HepG2 (cell line): ENCODE measurements around the gene PLCB1. TPM values are rescaled to one million over a fixed set of nuclear protein-coding genes. Genes with fewer than 3 reads are reported as not detected.

ENCODE experiments used
- ATAC-seq: fragments of 200-7000 bp; cut with Tn5 transposase; 3 replicates; pipeline ENCODE4 v1.9.1; 2020; ENCODE audit warnings: mild to moderate bottlenecking, moderate library complexity
- BruUV-seq: library from RNA; stranded (reverse); fragments of 400-500 nt; replicated peaks from 2 replicates; lab custom pipeline; 2021; lab: Mats Ljungman, UMichigan
- CTCF ChIA-PET: fragments of 300-600 bp; formaldehyde crosslinking; extraction: SDS; loops from one replicate; lab custom pipeline; 2021; ENCODE audit warnings: low total read pairs, inconsistent platforms, low intra/inter-chr PET ratio; lab: Yijun Ruan, JAX
- POLR2A ChIA-PET: fragments of 350-600 bp; sonication (Branson Sonifier 250); formaldehyde crosslinking; loops from one replicate; lab custom pipeline; 2020; ENCODE audit warnings: antibody characterized with exemption, inconsistent platforms; lab: Yijun Ruan, JAX
- DNase-seq: peaks from one replicate; pipeline ENCODE4 v3.0.0-alpha.2; 2015; ENCODE audit warnings: low spot score
- FAIRE-seq: peaks from 3 replicates; lab custom pipeline; 2011; peaks lifted over from hg19 to GRCh38; lab: Jason Lieb, UNC
- H2AFZ ChIP-seq: one replicate; pipeline ENCODE4 v1.6.1; 2011; ENCODE audit warnings: low read length, inconsistent platforms
- H3K27ac ChIP-seq: fragments of 300-600 bp; 3 replicates; pipeline ENCODE4 v1.8.0; 2011; ENCODE audit warnings: mixed run types, mild to moderate bottlenecking, mixed read lengths, low read length, inconsistent platforms; ENCODE audit not compliant: insufficient read depth; ENCODE audit errors: extremely low read length
- H3K27me3 ChIP-seq, 2 experiments: fragments of 200-600 bp in 1 of 2; 2 replicates in 1 of 2; 3 replicates in 1 of 2; pipeline versions ENCODE4 v1.6.0 to v1.8.0; 2011; ENCODE audit warnings: low read length in 2 of 2, mild to moderate bottlenecking in 2 of 2, moderate library complexity in 2 of 2, inconsistent platforms in 1 of 2; ENCODE audit not compliant: insufficient read depth in 2 of 2, control insufficient read depth in 1 of 2
- H3K36me3 ChIP-seq, 2 experiments: fragments of 200-600 bp in 1 of 2; replicated peaks in 1 of 2; 2 replicates in 1 of 2; 3 replicates in 1 of 2; pipeline versions ENCODE4 v1.5.1 to v1.8.0; 2011; ENCODE audit warnings: low read length in 2 of 2, inconsistent platforms in 1 of 2; ENCODE audit not compliant: insufficient read depth in 2 of 2, control insufficient read depth in 1 of 2
- H3K4me1 ChIP-seq: 2 replicates; pipeline ENCODE4 v1.5.1; 2012; ENCODE audit warnings: low read length, inconsistent platforms; ENCODE audit not compliant: insufficient read depth
- H3K4me2 ChIP-seq: 2 replicates; pipeline ENCODE4 v1.6.0; 2011; ENCODE audit warnings: low read depth, low read length, inconsistent platforms
- H3K4me3 ChIP-seq, 3 experiments: fragments of 200-600 bp in 1 of 3; sonication (generic), shearing (Covaris generic) in 1 of 3; replicated peaks in 1 of 3; 2 replicates each; pipeline ENCODE4 v1.5.1; 2011 to 2016; ENCODE audit warnings: low read length in 3 of 3, inconsistent platforms in 2 of 3, low read depth in 2 of 3, mild to moderate bottlenecking in 2 of 3, control low read depth in 1 of 3, mixed read lengths in 1 of 3; ENCODE audit not compliant: insufficient read depth in 1 of 3
- H3K79me2 ChIP-seq: one replicate; pipeline ENCODE4 v1.6.1; 2011; ENCODE audit warnings: low read length, inconsistent platforms; ENCODE audit not compliant: insufficient read depth
- H3K9ac ChIP-seq: 2 replicates; pipeline ENCODE4 v1.6.0; 2011; ENCODE audit warnings: mild to moderate bottlenecking, low read depth, low read length, inconsistent platforms; ENCODE audit not compliant: insufficient read depth
- H3K9me3 ChIP-seq: 2 replicates; pipeline ENCODE4 v1.5.1; 2012; ENCODE audit warnings: mild to moderate bottlenecking, low read length
- H4K20me1 ChIP-seq: 2 replicates; pipeline ENCODE4 v1.6.0; 2011; ENCODE audit warnings: inconsistent platforms, mild to moderate bottlenecking, low read length, moderate library complexity; ENCODE audit not compliant: insufficient read depth
- ADNP ChIP-seq: sonication (generic); formaldehyde crosslinking; IDR thresholded peaks from 2 replicates; pipeline ENCODE4 v1.4.0; 2020; ENCODE audit warnings: missing genetic modification reagents
- ARID3A ChIP-seq: IDR thresholded peaks from 2 replicates; pipeline ENCODE4 v1.6.1; 2012; ENCODE audit warnings: low read depth, low read length, improper control_type of control experiment
- DDIT3 ChIP-seq: sonication (generic); formaldehyde crosslinking; IDR thresholded peaks from 2 replicates; pipeline ENCODE4 v1.4.0; 2020; ENCODE audit warnings: mild to moderate bottlenecking, missing genetic modification reagents
- FOXK1 ChIP-seq: sonication (generic); formaldehyde crosslinking; IDR thresholded peaks from 2 replicates; pipeline ENCODE4 v1.4.0; 2020; ENCODE audit warnings: low read depth, missing genetic modification reagents, borderline replicate concordance
- HNRNPH1 ChIP-seq: fragments of 200-400 bp; formaldehyde crosslinking; optimal IDR thresholded peaks from 2 replicates; pipeline ENCODE3; 2017; ENCODE audit warnings: mild to moderate bottlenecking, low read depth, low read length
- HOXA3 ChIP-seq: sonication (generic); formaldehyde crosslinking; IDR thresholded peaks from 2 replicates; pipeline ENCODE4 v1.5.0; 2020; ENCODE audit warnings: missing genetic modification reagents
- MYNN ChIP-seq: sonication (generic); formaldehyde crosslinking; IDR thresholded peaks from 2 replicates; pipeline ENCODE4 v1.4.0; 2020; ENCODE audit warnings: mild to moderate bottlenecking, low read depth, missing genetic modification reagents
- NKX3-1 ChIP-seq: sonication (generic); formaldehyde crosslinking; IDR thresholded peaks from 2 replicates; pipeline ENCODE4 v1.5.0; 2020; ENCODE audit warnings: missing genetic modification reagents
- SOX5 ChIP-seq: IDR thresholded peaks from 2 replicates; pipeline ENCODE4 v1.6.1; 2016; ENCODE audit warnings: borderline replicate concordance
- ZC3H4 ChIP-seq: sonication (generic); formaldehyde crosslinking; IDR thresholded peaks from 2 replicates; pipeline ENCODE4 v1.4.0; 2020; ENCODE audit warnings: missing genetic modification reagents, borderline replicate concordance
- ZNF333 ChIP-seq: sonication (generic); formaldehyde crosslinking; IDR thresholded peaks from 2 replicates; pipeline ENCODE4 v1.4.0; 2020; ENCODE audit warnings: mild to moderate bottlenecking, missing genetic modification reagents, borderline replicate concordance
- ZNF34 ChIP-seq: sonication (generic); formaldehyde crosslinking; IDR thresholded peaks from 2 replicates; pipeline ENCODE4 v1.4.0; 2020; ENCODE audit warnings: mild to moderate bottlenecking, missing genetic modification reagents, borderline replicate concordance
- ZNF543 ChIP-seq: sonication (generic); formaldehyde crosslinking; IDR thresholded peaks from 2 replicates; pipeline ENCODE4 v1.4.0; 2020; ENCODE audit warnings: mild to moderate bottlenecking, missing genetic modification reagents
- ZNF550 ChIP-seq: sonication (generic); formaldehyde crosslinking; IDR thresholded peaks from 2 replicates; pipeline ENCODE4 v1.4.0; 2020; ENCODE audit warnings: mild to moderate bottlenecking, missing genetic modification reagents, borderline replicate concordance
- WGBS: methylation state at CpG from one replicate; pipeline ENCODE4 v1.1.6; 2017; ENCODE audit warnings: low lambda C conversion rate; 5-methylcytosine and 5-hydroxymethylcytosine counted together
- in situ Hi-C: cut with HindIII; loops from 2 replicates; pipeline ENCODE4 v1.10.0; 2017; ENCODE audit warnings: low pct_unique_long_range_greater_than_20kb; ENCODE audit not compliant: extremely low pct_ligation_motif_present
- intact Hi-C: fragments of 100-400 bp; cut with micrococcal nuclease; formaldehyde crosslinking; loops from one replicate; pipeline ENCODE4 v1.10.0; 2022; ENCODE audit not compliant: unreplicated experiment
- polyA plus RNA-seq, 8 experiments: library from polyadenylated mRNA; depleted of rRNA in 3 of 8; stranded (reverse) in 7 of 8; unstranded in 1 of 8; fragments of >200 nt; fragmentation: Illumina TruSeq in 4 of 8; extraction: Trizol in 4 of 8; gene quantifications; 2 replicates each; pipeline versions ENCODE4 v1.2.1 to v1.2.3, GENCODE V29; 2011 to 2016; ENCODE audit warnings: low read depth in 4 of 8, missing spikeins in 1 of 8, mixed read lengths in 1 of 8; ENCODE audit not compliant: insufficient read depth in 1 of 8
- total RNA-seq, 5 experiments: library from RNA; depleted of rRNA; stranded (reverse); fragments of >200 nt; fragmentation: Illumina TruSeq; extraction: Trizol; gene quantifications; 2 replicates each; pipeline ENCODE4 v1.2.3, GENCODE V29; 2016; ENCODE audit warnings: low read depth in 1 of 5

The PLCB1 gene
- total and polyA plus RNA-seq, 2 of the 13 experiments (the other 11 are each of a cell fraction or from before 2014, with no cell fraction given), result 42.4 to 55.9 TPM

- DNase-seq, result no peak
- Histone ChIP-seq H3K27ac (no peak overlapping the region), H3K4me2 (no peak overlapping the region), H3K79me2 (no peaks in the 10 kb centered on the region), H3K27me3 (no peaks in the 10 kb centered on the region), H3K9ac (no peak overlapping the region), H3K9me3 (no peaks in the 10 kb centered on the region), H3K4me3 (no peak overlapping the region), H3K36me3 (peaks cover 0 to 3% of the 10 kb centered on the region in 2 experiments; a peak in 1 of 5 replicates), H4K20me1 (no peaks in the 10 kb centered on the region), H3K4me1 (no peaks in the 10 kb centered on the region), H2AFZ (no peak overlapping the region)
- ChIA-PET POLR2A (no interaction called here), CTCF (no interaction called here)
- in situ Hi-C loops (no loop called here), intact Hi-C loops (no loop called here)
- TF ChIP-seq DDIT3 (CRISPR knock-in tag) (no peak), ARID3A (no peak), FOXK1 (CRISPR knock-in tag) (no peak), ZC3H4 (CRISPR knock-in tag) (no peak), ZNF550 (CRISPR knock-in tag) (no peak), ZNF333 (CRISPR knock-in tag) (no peak), HNRNPH1 (no peak), ZNF34 (CRISPR knock-in tag) (no peak), NKX3-1 (no peak), MYNN (CRISPR knock-in tag) (no peak), ZNF543 (CRISPR knock-in tag) (no peak), ADNP (CRISPR knock-in tag) (no peak), SOX5 (no peak), HOXA3 (no peak)
- no TSS peak for BruUV-seq
- no peak for ATAC-seq
- no peak for FAIRE-seq
- 98% methylated on average over 1 of the region's 1 CpG for WGBS
These were observed 166.5 kb downstream of the PLCB1 start for GRCh38 chr20:8298426-8299043.
